Heart left ventricle (tissue), 13 donors: ENCODE measurements around the gene NR1H2.

Experiments used
- CTCF ChIP-seq, 12 donors: fragments of 200-600 bp; sonication (generic) in 4 of 12; IDR thresholded peaks; one replicate each; pipeline versions ENCODE4 v1.5.0 to v1.8.0; 2018 to 2022; ENCODE audit warnings: antibody characterized with exemption in 12 of 12, mild to moderate bottlenecking in 5 of 12
- POLR2A ChIP-seq, 2 donors: fragments of 450-650 bp; IDR thresholded peaks; one replicate each; pipeline ENCODE4 v1.6.1; 2017; ENCODE audit warnings: antibody characterized with exemption in 2 of 2, mild to moderate bottlenecking in 2 of 2, moderate library complexity in 2 of 2
- donor health status: ischemic (EF 13 %, LVEDD 7.1; RV severe dilation, severe dysfunction).
- donor health status: DM: no; HTN: yes; CAD: no.
- donor health status: DM: no; HTN: no; CAD: no.
- donor health status: ischemic (EF 25% LVEDD 6.9; RV normal size, moderate dysfunction).
- donor health status: ischemic (EF 25% LVEDD 5.7; RV mildly dilated, moderate dysfunction).
- donor health status: ischemic (EF 35%, LVEDD 5.7; RV mildly dilated, moderate dysfunction).
- donor health status: nonischemic (EF 11% LVEDD 7.7; RV severe dilation, severe dysfunction).
- donor health status: DM: yes; HTN: yes; CAD: no.
- donor health status: PGD.
- donor health status: ischemic (EF 29% LVEDD 5.4; RV normal size, mild dysfunction).
- donor health status: nonischemic (EF 23%, LVEDD 6.1; RV moderate dilation, normal function).

DNA sequence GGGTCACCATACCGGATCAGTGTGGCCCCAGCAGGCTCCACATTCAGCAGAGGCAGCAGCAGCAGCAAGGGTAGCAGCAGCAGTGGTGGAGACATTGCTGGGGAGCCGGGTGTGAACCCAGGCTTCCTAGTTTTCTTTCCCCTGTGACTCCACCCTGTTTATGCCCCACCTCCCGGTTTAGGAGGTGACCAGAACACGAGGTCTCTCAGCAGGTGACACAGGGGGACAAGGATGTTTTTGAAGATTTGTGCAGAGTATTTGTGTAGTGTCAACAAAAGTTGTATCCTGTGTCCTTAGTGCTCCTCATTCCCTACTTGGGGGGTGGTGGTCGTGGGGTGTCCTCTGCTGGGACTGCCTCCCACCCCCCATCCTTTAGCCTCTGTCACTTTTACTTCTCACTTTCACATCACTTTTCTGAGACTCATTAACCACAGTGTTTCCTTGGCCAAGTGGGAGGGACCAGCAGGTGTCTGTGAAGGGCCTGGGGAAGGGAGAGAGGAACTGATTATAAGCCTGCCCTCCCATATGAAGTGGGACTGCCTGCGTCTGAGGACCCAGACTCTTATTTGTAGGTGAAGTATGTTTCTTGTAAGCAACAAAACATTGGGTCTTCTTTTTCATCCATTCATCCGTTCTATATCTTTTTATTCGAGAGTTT, 31.5 kb upstream of the NR1H2 start:
- TF ChIP-seq CTCF (IDR thresholded peaks at IDR 0.05): no peak
- TF ChIP-seq POLR2A (IDR thresholded peaks at IDR 0.05): no peak
